Mucosa of rectum (tissue), 2 donors: ENCODE data around the gene PLCL1.

Experiments
- H3K27ac ChIP-seq, 2 donors: one replicate each; pipeline ENCODE4 v1.7.0; 2013; ENCODE audit warnings: inconsistent platforms in 2 of 2, low read depth in 2 of 2, low read length in 2 of 2
- H3K27me3 ChIP-seq, 2 donors: one replicate each; pipeline ENCODE4 v1.7.0; 2013; ENCODE audit warnings: low read length in 2 of 2; ENCODE audit not compliant: control insufficient read depth in 2 of 2, insufficient read depth in 2 of 2
- H3K36me3 ChIP-seq, 2 donors: one replicate each; pipeline ENCODE4 v1.7.0; 2013; ENCODE audit warnings: low read length in 2 of 2; ENCODE audit not compliant: control insufficient read depth in 2 of 2, insufficient read depth in 2 of 2
- H3K4me1 ChIP-seq, 2 donors: one replicate each; pipeline ENCODE4 v1.7.0; 2013; ENCODE audit warnings: low read length in 2 of 2, mild to moderate bottlenecking in 1 of 2; ENCODE audit not compliant: control insufficient read depth in 2 of 2, insufficient read depth in 2 of 2
- H3K4me3 ChIP-seq, 2 donors: one replicate each; pipeline ENCODE4 v1.7.0; 2013; ENCODE audit warnings: low read length in 2 of 2
- H3K9ac ChIP-seq, 2 donors: one replicate each; pipeline ENCODE4 v1.7.0; 2013; ENCODE audit warnings: low read length in 2 of 2, low read depth in 1 of 2, mild to moderate bottlenecking in 1 of 2
- H3K9me3 ChIP-seq, 2 donors: one replicate each; pipeline ENCODE4 v1.7.0; 2013; ENCODE audit warnings: low read length in 2 of 2; ENCODE audit not compliant: control insufficient read depth in 2 of 2
- donor health status: healthy.
- donor health status: Normal muscosa, but diverticular disease.

The PLCL1 gene

GRCh38 chr2:198060277-198060676 lies 255.9 kb downstream of the PLCL1 start:
- Histone ChIP-seq H3K27ac (no peak overlapping the region), H3K9me3 (no peaks in the 10 kb centered on the region), H3K4me3 (no peak overlapping the region), H3K36me3 (no peaks in the 10 kb centered on the region), H3K27me3 (no peaks in the 10 kb centered on the region), H3K9ac (no peak overlapping the region), H3K4me1 (no peaks in the 10 kb centered on the region)

DNA sequence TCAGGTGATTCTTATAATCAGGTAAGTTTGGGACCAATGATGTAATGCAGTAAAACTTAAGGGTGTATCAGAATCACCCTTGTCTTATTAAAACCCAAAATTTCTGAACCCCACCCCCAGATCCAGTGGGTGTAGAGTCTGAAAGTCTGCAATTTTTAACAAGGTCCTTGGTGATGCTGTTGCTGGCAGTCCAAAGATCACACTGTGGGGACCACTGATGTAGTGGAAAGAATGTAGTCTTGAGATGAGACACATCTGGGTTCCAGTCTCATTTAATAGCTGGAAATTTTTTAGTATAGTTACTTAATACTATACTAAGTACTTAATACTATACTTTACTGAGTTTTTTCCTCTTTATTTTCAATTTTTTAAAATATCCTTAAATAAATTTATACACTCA lies 258.4 kb downstream of the PLCL1 start:
- Histone ChIP-seq H3K9ac (no peak overlapping the region), H3K4me3 (no peak overlapping the region), H3K36me3 (no peaks in the 10 kb centered on the region), H3K4me1 (no peaks in the 10 kb centered on the region), H3K9me3 (no peaks in the 10 kb centered on the region), H3K27ac (no peak overlapping the region), H3K27me3 (no peaks in the 10 kb centered on the region)

DNA sequence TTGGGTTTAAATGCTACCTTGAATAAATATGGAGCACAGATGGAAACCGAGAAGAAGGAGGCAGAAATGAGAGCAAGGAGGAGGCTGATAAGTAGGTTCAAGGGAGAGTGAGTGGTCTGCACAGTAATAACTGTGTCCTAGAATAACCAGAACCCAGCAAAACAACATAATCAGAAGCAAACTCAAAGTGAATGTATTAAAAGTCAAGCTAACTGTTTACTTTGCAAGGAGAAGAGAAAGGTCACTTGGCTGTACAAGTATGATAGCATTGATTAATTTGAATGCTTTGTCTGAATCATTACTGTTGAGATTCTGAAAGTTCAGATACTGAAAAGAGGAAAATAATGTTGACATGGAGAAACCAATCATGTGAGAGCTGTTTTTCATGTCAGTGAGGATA lies 258.8 kb downstream of the PLCL1 start:
- Histone ChIP-seq H3K9me3 (no peaks in the 10 kb centered on the region), H3K36me3 (no peaks in the 10 kb centered on the region), H3K4me3 (no peak overlapping the region), H3K27me3 (no peaks in the 10 kb centered on the region), H3K4me1 (no peaks in the 10 kb centered on the region), H3K9ac (no peak overlapping the region), H3K27ac (no peak overlapping the region)

GRCh38 chr2:198065322-198065721 lies 260.9 kb downstream of the PLCL1 start:
- Histone ChIP-seq H3K4me1 (no peaks in the 10 kb centered on the region), H3K4me3 (no peak overlapping the region), H3K9me3 (no peaks in the 10 kb centered on the region), H3K27me3 (no peaks in the 10 kb centered on the region), H3K9ac (no peak overlapping the region), H3K27ac (no peak overlapping the region), H3K36me3 (no peaks in the 10 kb centered on the region)

GRCh38 chr2:198066597-198066996 lies 262.2 kb downstream of the PLCL1 start:
- H3K27me3 ChIP-seq = no peaks in the 10 kb centered on the region
- no peaks in the 10 kb centered on the region for H3K36me3 ChIP-seq
- no peaks in the 10 kb centered on the region for H3K4me1 ChIP-seq
- H3K4me3 ChIP-seq = no peak overlapping the region
- H3K27ac ChIP-seq = no peak overlapping the region
- H3K9ac ChIP-seq = no peak overlapping the region
- H3K9me3 ChIP-seq = no peaks in the 10 kb centered on the region

DNA sequence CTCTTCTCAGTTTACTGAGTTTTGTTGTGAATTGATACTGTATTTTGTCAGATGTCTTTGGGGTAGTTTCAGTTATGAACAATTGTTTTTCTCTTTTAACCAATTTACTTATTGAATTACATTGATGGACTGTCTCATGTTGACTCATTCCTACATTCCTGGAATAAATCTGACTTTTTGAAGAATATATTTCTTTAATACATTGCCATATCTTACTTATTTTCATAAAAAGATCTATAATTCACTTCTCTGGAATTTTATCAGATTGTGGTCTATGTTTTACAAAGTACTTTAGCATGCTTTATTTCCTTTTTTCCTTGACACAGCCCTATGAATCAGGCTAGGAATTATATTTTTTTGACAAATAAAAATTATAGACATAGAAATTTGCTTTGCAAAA lies 268.3 kb downstream of the PLCL1 start:
- Histone ChIP-seq H3K36me3 (no peaks in the 10 kb centered on the region), H3K27me3 (no peaks in the 10 kb centered on the region), H3K4me3 (no peak overlapping the region), H3K9ac (no peak overlapping the region), H3K4me1 (no peaks in the 10 kb centered on the region), H3K27ac (no peak overlapping the region), H3K9me3 (no peaks in the 10 kb centered on the region)

DNA sequence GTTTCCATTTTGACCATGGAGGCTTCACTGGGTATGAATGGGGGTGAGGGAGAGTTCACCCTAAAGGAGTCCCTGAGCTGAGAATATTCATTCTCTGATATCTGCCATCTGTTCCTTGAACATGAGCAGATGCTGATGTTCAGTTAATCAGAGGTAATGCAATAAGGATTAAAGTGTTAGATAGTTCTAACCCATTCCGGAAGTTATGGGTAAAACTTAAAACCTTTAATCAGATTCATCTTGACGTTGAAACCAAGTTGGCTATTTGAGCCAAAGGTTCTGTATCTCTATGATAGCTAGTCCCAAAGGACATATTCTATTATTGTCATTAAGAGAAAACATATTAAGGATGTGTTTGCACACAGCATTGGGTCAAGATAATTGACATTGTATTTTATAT lies 268.9 kb downstream of the PLCL1 start:
- Histone ChIP-seq H3K27ac (no peak overlapping the region), H3K36me3 (no peaks in the 10 kb centered on the region), H3K27me3 (no peaks in the 10 kb centered on the region)

DNA sequence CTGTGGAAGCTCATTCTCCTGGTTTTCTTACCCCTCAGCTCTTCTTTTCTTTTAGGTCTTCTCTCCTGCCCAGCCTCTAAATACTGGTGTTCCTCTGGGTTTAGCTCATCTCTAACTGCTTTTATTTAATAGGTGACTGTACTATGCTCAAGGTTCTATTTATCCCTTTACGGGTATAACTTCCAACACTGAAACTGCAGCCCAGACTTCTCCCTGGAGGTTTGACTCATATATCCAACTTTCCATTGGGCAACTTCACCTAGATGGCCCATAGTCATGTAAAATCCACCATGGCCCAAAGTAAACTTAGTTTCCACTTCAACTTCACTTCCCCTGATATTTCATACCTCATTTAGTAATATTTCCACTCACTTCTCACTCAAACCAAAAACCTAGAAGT lies 273.1 kb downstream of the PLCL1 start:
- no peak overlapping the region for H3K9ac ChIP-seq
- H3K36me3 ChIP-seq = no peaks in the 10 kb centered on the region

More for the DNA sequence above, 268.9 kb downstream of the PLCL1 start:
- Histone ChIP-seq H3K4me1 (no peaks in the 10 kb centered on the region), H3K9ac (no peak overlapping the region), H3K4me3 (no peak overlapping the region), H3K9me3 (no peaks in the 10 kb centered on the region)

GRCh38 chr2:198080879-198081765 lies 276.7 kb downstream of the PLCL1 start:
- H3K4me3 ChIP-seq = no peak overlapping the region
- H3K9ac ChIP-seq = no peak overlapping the region

More for the DNA sequence above, 273.1 kb downstream of the PLCL1 start:
- H3K9me3 ChIP-seq = no peaks in the 10 kb centered on the region
- H3K27ac ChIP-seq = no peak overlapping the region
- no peaks in the 10 kb centered on the region for H3K4me1 ChIP-seq
- no peak overlapping the region for H3K4me3 ChIP-seq
- H3K27me3 ChIP-seq = no peaks in the 10 kb centered on the region

GRCh38 chr2:198084156-198084555 lies 279.8 kb downstream of the PLCL1 start:
- H3K4me1 ChIP-seq = no peaks in the 10 kb centered on the region
- no peak overlapping the region for H3K4me3 ChIP-seq
- no peaks in the 10 kb centered on the region for H3K27me3 ChIP-seq
- no peak overlapping the region for H3K9ac ChIP-seq
- no peak overlapping the region for H3K27ac ChIP-seq
- H3K9me3 ChIP-seq = no peaks in the 10 kb centered on the region
- no peaks in the 10 kb centered on the region for H3K36me3 ChIP-seq

More at GRCh38 chr2:198080879-198081765, 276.7 kb downstream of the PLCL1 start:
- Histone ChIP-seq H3K9me3 (no peaks in the 10 kb centered on the region), H3K4me1 (no peaks in the 10 kb centered on the region), H3K36me3 (no peaks in the 10 kb centered on the region), H3K27ac (no peak overlapping the region), H3K27me3 (no peaks in the 10 kb centered on the region)
